Stimulated activated CD4-positive, alpha-beta T cell treated with anti-CD3 and anti-CD28 coated beads, Interleukin-12 subunit alpha, Interleukin-12 subunit beta, amount 100 ng/mL, for 4 hours (primary cell): ENCODE data around the gene EME2.
"Not testable (repeated sequence)": the region's sequence is repeated elsewhere in the genome, so short reads cannot be mapped to it uniquely, and the experiment has no call there.

Source experiments
- DNase-seq: peaks from one replicate; pipeline ENCODE4 v3.0.0-alpha.2; 2020

Gene EME2

GRCh38 chr16:1791943-1792812 is 19.6 kb downstream of the EME2 start:
- DNase-seq: no peak

GRCh38 chr16:1792836-1793577 is 20.4 kb downstream of the EME2 start:
- DNase-seq: no peak

DNA sequence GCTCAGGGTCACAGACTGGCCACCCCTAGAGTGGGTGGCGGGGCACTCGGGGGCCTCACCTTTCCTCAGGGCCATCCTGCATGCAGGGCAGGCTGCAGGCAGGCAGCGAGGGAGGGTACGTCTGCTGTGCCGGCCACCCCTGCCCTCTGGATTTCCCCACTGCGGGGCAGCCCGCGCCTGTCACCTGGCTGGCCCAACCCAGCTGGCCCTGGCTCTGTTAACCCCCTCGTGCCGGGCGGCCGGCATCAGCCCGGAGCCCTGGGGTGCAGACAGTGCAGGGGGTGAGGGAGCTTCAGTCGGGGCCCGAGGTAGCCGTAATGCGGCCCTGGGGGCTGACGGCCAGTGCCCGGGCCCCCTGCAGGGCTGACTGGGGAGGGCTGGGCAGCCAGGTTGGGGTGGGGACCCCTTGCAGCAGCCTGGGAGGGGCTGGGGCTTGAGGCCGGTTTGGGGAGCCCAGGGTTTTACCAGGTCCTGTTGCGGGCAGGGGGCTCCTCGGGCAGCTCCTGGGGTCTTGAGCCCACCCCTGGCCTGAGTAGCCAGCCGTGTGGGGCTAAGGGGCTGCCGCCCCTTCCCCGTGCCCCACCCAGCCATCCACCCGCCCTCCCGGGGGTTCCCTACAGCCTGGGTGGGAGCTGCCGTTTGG is 21.1 kb downstream of the EME2 start, which contains the start of gene IGFALS:
TSS of gene IGFALS (minus strand) at position 128 of the 643 bp plus-strand sequence. CDS start at position 75, 53 bp downstream.
- DNase-seq: no peak

DNA sequence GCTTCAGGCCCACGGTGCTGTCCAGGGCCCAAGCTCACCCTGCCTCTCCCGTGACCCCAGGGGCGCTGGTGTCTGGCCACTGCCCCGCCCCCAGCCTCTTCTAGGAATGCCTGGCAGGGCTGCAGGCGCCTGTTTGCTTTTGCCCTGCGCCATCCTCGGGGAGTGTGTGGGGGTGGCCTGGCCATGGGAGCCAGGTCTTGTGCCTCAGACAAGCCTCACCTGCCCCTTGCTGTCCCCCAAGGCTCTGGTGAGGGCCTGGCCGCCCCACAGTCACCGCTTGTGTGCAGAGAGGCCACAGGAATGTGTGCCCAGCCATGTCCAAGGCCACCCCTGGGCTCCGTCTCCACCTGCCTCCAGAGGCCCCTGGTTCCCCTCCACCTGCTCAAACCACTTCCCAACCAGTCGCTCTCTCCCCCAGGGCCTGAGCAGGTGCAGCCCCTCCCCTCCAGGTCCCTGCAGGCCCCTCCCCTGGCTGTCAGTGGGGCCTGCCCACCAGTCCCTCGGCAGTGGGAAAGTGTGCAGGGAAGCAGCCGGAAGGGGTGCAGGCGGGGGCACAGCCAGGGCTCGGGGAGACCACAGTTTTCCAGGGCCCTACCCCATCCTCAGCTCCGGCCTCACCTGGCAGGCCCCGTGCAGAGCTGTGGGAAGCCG is 21.7 kb downstream of the EME2 start:
- DNase-seq: no peak

GRCh38 chr16:1794908-1795666 is 22.5 kb downstream of the EME2 start:
- no peak for DNase-seq

DNA sequence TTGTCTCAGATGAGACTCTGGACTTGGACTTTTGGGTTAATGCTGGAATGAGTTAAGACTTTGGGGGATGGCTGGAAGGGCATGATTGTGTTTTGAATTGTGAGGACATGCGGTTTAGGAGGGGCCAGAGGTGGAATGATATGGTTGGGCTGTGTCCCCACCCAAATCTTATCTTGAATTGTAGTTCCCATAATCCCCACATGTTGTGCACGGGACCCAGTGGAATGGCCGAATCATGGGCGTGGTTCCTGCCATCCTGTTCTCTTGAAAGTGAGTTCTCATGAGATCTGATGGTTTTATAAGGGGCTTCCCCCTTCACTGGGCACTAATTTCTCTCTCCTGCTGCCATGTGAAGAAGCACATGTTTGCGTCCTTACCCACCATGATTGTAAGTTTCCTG is 26.7 kb downstream of the EME2 start:
- DNase-seq: not testable (repeated sequence)

GRCh38 chr16:1800701-1801100 is 28.1 kb downstream of the EME2 start:
- DNase-seq: no peak

- DNase-seq: no peak
Measured at GRCh38 chr16:1807626-1808025, 35.0 kb downstream of the EME2 start.

DNA sequence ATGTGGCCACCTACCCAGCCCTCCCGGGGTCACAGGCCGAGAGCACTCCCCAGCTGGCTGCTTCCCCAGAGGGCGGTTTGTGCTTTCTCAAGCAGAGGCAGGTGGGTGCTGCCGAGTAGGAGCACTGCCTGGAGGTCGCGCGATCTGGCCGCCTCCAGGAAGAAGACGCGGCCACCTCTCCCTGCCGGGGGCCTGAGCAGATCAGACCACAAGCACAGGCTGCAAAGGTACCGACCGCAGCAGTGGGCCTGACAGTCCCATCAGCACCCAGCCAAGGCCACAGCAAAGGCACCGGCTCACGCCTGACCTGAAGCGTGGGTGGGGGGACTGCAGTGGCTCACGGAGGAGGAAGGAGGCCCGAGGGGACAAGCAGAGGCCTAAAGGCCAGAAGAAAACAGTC is 36.1 kb downstream of the EME2 start:
- no peak for DNase-seq

DNA sequence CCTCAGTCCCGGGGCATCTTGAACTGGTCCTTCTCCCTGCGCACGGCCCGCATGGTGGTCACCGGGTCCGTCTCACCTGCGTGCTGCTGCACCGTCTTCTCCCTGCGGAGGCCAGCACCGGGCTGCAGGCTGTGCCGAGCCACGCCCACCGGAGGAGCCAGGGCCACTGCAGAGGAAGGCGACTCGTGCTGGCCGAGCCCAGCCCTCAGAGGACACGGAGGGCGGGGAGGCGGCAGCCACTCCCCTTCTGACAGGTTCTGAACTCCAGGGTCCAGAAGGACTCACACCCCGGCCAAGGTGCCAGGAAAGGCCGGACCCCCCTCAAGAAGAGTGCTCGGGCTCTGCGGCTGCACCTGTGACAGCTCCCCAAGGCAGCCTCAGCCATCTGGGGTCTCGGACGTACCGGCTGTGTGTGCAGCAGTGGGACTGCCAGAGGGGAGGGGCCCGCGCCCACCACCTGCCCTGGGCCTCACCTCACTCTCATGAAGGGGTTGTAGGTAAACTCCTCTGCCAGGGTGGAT is 36.7 kb downstream of the EME2 start:
- DNase-seq: no peak

GRCh38 chr16:1810106-1810505 is 37.5 kb downstream of the EME2 start:
- DNase-seq: no peak

DNA sequence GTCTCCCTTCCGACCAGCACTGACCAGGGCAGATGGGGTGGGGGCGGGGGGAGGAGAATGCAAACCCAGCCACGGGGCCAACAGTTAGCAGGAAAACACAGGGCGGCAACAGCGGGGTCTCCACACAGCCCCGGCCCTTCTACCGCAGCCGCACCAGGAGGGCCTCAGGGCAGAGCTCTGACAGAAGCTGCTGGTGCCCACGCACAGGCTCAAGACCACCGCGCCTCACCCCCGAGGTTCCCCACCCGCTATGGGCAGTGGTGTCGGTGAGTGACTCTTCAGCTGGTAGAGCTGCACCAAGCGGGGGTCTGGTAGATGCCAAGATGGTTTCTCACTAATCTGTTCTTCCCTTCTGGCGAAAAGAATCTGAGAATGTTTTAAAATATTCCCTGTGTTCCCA is 37.9 kb downstream of the EME2 start:
- DNase-seq: no peak

GRCh38 chr16:1812732-1813163 is 40.1 kb downstream of the EME2 start:
- peak; percentile 49 for DNase-seq

DNA sequence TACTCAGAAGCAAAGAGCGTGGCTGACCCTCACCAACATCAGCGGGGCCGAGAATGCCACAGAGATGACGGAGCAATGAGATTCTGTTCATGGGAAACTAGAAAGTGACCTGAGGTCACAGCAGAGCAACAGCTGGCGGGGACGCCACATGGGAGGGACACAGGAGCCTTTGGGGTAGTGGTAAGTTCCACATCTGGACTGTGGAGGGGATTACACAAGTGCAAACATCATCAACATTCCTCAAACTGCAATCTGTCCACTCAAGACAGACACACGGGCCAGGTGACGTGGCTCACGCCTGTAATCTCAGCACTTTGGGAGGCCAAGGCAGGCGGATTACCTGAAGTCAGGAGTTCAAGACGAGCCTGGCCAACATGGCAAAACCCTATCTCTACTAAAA is 42.9 kb downstream of the EME2 start:
- DNase-seq: no peak

DNA sequence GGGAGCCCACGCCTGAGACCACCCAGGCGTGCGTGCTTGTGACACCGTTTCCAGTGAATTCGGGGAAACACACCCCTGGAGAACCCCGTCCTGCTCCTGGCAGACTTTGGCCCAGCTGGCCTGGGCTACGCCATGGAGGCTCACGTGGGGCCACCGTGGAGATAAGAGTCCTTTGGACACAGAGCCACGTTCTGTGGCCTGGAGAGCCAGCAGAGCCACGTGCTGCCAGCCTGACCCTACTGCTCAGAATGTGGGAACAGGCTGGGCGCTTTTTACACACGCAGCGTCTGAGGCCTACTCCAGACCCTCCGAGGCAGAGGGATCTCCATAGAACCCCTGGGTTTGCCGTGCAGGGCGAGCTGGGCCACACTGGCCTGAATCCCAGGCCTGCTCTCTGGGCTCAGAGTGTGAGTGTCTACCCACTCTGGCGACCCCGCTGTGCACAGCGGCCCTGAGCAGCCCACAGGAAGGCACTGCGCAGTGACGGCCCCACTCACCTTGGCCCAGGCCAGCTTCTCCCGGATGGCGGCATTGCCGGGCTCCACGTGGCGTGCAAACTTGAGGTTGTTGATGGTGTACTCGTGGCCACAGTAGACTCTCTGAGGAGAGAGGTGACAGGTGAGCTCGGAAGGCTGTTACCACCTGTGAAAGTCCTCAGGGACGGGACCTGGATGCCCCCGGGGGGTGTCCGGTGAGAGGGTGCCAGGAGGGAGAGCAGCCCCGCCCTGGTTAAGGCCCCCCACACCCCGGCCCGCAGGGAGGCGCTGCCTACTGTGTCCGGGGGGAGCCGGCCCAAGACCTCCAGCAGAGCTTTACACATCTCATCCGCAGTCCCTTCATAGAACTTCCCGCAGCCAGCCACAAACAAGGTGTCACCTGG is 44.0 kb downstream of the EME2 start:
- no peak for DNase-seq

- DNase-seq: no peak
Measured at GRCh38 chr16:1817276-1817589, 44.6 kb downstream of the EME2 start.

DNA sequence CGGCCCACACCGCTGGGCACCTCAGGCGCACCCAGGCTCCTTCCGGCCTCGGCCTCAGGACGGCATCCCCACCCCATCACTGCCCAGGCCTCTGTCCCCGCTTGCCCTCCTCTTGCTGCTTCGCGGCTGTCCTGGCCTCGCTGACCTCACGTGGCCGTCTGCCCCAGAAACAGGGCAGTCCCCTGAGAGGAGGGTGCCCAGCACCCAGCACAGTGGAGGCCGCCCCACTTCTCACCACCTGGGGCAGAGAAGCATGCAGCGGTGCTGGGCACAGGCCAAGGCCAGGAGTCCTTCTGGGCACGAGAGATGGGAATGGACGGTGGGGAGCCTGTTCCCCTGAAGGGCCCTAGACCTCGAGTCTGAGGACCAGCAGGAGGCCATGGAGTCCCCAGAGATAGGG is 45.1 kb downstream of the EME2 start:
- DNase-seq: no peak

- no peak for DNase-seq
Measured at GRCh38 chr16:1818204-1818872, 45.7 kb downstream of the EME2 start.

GRCh38 chr16:1818873-1819525 is 46.4 kb downstream of the EME2 start:
- DNase-seq: no peak

GRCh38 chr16:1819611-1820010 is 47.0 kb downstream of the EME2 start:
- no peak for DNase-seq
